Activated CD4-positive, CD25-positive, alpha-beta regulatory T cell treated with anti-CD3 and anti-CD28 coated beads, Interleukin-2, amount 50 U/mL, for 24 hours (primary cell): Measurements from ENCODE around the gene BAZ1B.
"Not testable (repeated sequence)": the region's sequence is repeated elsewhere in the genome, so short reads cannot be mapped to it uniquely, and the experiment has no call there.

Experiments
- ATAC-seq, 2 donors: fragments of 150-1000 bp; cut with Tn5 transposase; one replicate each; pipeline ENCODE4 v1.10.0; 2021; ENCODE audit warnings: mild to moderate bottlenecking in 1 of 2, moderate library complexity in 1 of 2

The BAZ1B gene

GRCh38 chr7:73442222-73442902 lies 79.7 kb downstream of the BAZ1B start:
- ATAC-seq = no peak

- no peak for ATAC-seq
Measured at GRCh38 chr7:73439410-73439704, 82.7 kb downstream of the BAZ1B start.

- ATAC-seq = no peak
Measured at GRCh38 chr7:73438547-73439409, 83.3 kb downstream of the BAZ1B start.

DNA sequence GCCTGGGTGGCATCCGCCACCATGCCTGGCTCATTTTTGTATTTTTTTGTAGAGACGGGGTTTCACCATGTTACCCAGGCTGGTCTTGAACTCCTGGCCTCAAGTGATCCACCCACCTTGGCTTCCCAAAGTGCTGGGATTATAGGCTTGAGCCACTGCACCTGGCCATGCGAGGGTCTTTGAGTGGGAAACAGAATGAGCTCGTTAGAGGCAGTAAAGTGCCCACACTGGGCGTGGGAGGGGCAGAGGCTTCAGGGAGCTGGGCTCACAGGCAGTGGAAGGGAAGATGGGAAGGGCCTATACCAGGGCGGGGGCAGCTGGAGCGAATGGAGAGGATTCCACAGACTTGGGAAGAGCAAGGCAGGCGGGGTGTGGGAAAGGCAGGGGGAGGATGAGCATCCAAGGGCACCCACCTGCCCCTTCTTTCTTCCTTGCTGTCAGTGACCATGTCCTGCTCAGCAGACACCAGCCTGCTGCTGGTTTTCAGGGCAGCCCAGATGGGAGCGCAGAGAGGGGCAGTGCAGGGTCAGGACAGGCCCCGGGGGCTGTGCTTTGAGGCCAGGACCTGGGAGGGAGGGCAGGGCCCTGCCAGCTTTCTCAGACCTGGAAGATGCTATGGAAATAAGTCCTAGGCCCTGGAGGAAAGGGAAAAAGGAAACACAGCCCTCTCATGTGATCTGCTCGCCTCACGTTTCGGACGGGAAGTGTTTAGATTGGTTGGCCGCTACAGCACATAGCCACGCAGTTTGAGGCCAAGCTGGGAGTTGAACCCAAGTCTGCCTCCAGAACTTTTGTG lies 84.3 kb downstream of the BAZ1B start:
- no peak for ATAC-seq

DNA sequence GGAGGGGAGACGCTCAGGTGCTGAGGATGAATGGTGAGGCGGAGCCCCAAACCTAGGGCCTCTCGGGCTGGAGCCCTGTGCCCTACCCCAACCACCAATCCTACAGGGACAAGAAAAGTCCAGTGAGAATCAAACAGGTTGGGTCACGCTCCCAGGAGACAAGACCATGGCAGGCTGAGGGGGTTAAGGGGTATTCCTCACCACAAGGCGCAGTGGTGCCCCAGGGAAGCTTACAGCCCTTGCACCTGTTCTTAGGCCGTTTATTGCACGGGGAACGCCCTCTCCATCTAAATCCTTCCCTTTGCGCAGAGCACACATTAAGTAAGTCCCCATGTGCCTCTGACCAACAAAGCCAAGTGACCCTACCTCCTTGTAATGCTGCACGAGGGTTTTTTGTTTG lies 85.0 kb downstream of the BAZ1B start:
- ATAC-seq = no peak

- no peak for ATAC-seq
Measured at GRCh38 chr7:73436031-73436929, 85.8 kb downstream of the BAZ1B start.

- ATAC-seq = no peak
Measured at GRCh38 chr7:73435471-73436009, 86.6 kb downstream of the BAZ1B start.

GRCh38 chr7:73434701-73435069 lies 87.4 kb downstream of the BAZ1B start:
- no peak for ATAC-seq

DNA sequence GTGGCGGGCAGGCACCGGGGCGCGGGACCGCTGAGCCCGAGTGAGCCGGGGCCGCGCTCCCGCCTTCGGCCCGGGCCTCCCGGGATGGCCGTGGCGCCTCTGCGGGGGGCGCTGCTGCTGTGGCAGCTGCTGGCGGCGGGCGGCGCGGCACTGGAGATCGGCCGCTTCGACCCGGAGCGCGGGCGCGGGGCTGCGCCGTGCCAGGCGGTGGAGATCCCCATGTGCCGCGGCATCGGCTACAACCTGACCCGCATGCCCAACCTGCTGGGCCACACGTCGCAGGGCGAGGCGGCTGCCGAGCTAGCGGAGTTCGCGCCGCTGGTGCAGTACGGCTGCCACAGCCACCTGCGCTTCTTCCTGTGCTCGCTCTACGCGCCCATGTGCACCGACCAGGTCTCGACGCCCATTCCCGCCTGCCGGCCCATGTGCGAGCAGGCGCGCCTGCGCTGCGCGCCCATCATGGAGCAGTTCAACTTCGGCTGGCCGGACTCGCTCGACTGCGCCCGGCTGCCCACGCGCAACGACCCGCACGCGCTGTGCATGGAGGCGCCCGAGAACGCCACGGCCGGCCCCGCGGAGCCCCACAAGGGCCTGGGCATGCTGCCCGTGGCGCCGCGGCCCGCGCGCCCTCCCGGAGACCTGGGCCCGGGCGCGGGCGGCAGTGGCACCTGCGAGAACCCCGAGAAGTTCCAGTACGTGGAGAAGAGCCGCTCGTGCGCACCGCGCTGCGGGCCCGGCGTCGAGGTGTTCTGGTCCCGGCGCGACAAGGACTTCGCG lies 88.0 kb downstream of the BAZ1B start:
- peak; percentile 19 to 25 for ATAC-seq

DNA sequence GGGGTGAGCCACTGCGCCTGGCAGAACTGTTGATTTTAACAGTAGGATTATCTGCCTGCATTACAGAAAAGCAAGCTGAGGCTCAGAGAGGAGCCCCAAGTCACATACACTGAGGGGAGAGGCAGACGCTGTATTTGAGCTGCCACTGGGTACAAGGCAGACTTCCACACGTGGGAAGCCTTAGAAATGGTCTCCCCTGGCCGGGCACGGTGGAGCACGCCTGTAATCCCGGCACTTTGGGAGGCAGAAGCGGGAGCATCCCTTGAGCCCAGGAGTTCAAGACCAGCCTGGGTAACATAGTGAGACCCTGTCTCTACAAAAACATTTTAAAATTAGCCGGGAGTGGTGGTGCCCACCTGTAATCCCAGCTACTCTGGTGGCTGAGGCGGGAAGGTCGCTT lies 89.4 kb downstream of the BAZ1B start:
- ATAC-seq = no peak

GRCh38 chr7:73431041-73431835 lies 90.9 kb downstream of the BAZ1B start:
- ATAC-seq = no peak

DNA sequence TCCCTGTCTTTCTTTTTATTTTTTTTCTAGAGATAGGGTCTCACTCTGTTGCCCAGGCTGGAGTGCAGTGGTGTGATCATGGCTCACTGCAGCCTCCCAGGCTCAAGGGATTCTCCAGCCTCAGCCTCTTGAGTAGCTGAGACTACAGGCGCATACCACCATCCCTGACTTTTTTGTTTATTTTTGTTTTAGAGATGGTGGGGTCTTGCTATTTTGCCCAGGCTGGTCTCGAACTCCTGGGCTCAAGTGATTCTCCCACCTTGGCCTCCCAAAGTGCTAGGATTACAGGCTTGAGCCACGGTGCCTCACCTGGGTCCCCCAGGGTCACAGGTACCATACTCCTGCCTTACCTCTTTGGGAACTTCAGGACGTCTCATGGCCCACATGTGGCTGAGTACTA lies 91.6 kb downstream of the BAZ1B start:
- ATAC-seq = not testable (repeated sequence)

DNA sequence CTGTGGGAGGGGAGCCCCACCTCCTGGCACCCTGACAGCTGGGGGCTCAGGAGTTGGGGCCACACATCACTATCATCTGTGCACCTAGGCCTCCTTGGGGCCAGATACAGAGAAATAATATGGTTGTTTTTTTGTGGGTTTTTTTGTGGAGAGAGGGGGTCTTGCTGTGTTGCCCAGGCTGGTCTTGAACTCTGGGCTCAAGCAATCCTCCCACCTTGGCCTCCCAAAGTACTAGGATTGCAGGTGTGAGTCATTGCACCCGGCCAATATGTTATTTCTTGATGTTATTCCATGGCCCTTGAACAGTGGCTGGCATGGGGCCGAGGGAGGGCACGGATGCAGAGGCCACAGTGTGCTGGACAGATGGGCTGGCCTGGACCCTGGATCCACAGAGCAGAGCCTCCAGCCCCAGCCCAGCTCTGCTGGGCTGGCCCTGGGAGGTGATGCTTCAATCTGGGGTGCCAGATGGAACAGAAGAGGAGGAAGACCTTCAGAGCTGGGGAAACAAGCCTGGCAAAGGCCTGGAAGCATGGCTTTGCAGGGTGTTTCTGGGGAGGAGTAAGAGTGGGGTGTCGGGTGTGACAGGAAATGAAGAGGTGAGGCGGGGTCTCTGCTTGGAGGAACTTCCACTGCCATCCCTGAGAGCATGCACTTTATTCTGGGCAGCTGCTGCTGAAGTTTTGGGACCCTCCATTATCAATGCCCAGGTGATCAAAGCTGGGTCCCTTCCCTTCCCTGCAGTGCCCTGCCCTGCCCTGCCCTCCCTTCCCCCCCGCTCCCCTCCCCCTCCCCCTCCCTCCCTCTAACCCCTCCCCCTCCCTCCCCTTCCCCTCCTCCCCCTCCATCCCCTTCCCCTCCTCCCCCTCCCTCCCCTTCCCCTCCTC lies 92.2 kb downstream of the BAZ1B start:
- ATAC-seq = no peak

DNA sequence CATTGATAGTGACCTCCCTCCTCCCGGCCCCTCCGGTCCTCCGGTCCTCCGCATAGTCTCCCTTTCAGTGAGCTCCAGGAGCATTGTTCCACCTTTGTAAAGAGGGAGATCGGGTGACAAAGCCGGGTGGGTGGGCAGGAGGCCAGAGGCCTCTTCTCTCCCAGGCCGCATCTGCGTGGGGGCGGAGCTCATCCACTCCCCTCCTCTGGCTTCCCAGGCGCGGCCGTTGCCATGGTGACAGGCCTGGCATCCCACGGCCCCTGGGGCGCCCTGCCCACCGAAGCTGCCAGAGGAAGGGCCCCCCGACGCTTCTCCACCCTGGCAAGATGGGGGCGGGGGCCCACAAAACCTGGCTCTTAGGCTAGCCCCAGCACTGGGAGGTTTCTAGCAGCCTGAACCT lies 92.9 kb downstream of the BAZ1B start:
- ATAC-seq = no peak

GRCh38 chr7:73427902-73428787 lies 93.9 kb downstream of the BAZ1B start:
- no peak for ATAC-seq

GRCh38 chr7:73426016-73426415 lies 96.1 kb downstream of the BAZ1B start:
- ATAC-seq = no peak

- ATAC-seq = no peak
Measured at GRCh38 chr7:73425356-73425983, 96.6 kb downstream of the BAZ1B start.

GRCh38 chr7:73424489-73424885 lies 97.6 kb downstream of the BAZ1B start:
- ATAC-seq = no peak
